Small intestine (tissue), 7 donors: ENCODE results near the gene SCNM1. TPM values are rescaled to one million over a fixed set of nuclear protein-coding genes. Genes with fewer than 3 reads are reported as not detected.
"Not testable (repeated sequence)": the region's sequence is repeated elsewhere in the genome, so short reads cannot be mapped to it uniquely, and the experiment has no call there.

Source experiments
- DNase-seq, 2 donors: peaks; one replicate each; pipeline versions ENCODE4 v3.0.0 to v3.0.0-alpha.2; 2013
- FAIRE-seq: peaks from 2 replicates; lab custom pipeline; 2012; peaks lifted over from hg19 to GRCh38; lab: Jason Lieb, UNC
- H3K27ac ChIP-seq, 3 donors: one replicate each; pipeline ENCODE4 v1.5.1; 2013; ENCODE audit warnings: low read length in 2 of 3, mild to moderate bottlenecking in 2 of 3, control low read depth in 1 of 3, inconsistent platforms in 1 of 3, low read depth in 1 of 3, moderate library complexity in 1 of 3
- H3K27me3 ChIP-seq, 3 donors: one replicate each; pipeline ENCODE4 v1.6.1; 2013; ENCODE audit warnings: low read length in 3 of 3, inconsistent platforms in 1 of 3; ENCODE audit not compliant: control insufficient read depth in 3 of 3, insufficient read depth in 3 of 3
- H3K36me3 ChIP-seq, 3 donors: one replicate each; pipeline ENCODE4 v1.6.1; 2013; ENCODE audit warnings: low read length in 3 of 3, inconsistent platforms in 1 of 3, low read depth in 1 of 3, mild to moderate bottlenecking in 1 of 3, moderate library complexity in 1 of 3; ENCODE audit not compliant: control insufficient read depth in 3 of 3, insufficient read depth in 2 of 3
- H3K4me1 ChIP-seq, 3 donors: one replicate each; pipeline ENCODE4 v1.6.1; 2013; ENCODE audit warnings: low read length in 2 of 3, inconsistent platforms in 1 of 3, low read depth in 1 of 3, mild to moderate bottlenecking in 1 of 3, moderate library complexity in 1 of 3; ENCODE audit not compliant: control insufficient read depth in 3 of 3, insufficient read depth in 2 of 3
- H3K4me3 ChIP-seq, 3 donors: one replicate each; pipeline ENCODE4 v1.5.1; 2013; ENCODE audit warnings: low read length in 3 of 3, control low read depth in 1 of 3, inconsistent platforms in 1 of 3, low read depth in 1 of 3, mild to moderate bottlenecking in 1 of 3, moderate library complexity in 1 of 3
- H3K9me3 ChIP-seq, 2 donors: one replicate each; pipeline ENCODE4 v1.6.1; 2013; ENCODE audit warnings: low read depth in 1 of 2, low read length in 1 of 2; ENCODE audit not compliant: control insufficient read depth in 2 of 2, insufficient read depth in 1 of 2
- WGBS, 3 donors: extraction: QIAGEN DNeasy Blood & Tissue Kit; methylation state at CpG; one replicate each; pipeline ENCODE4 v1.1.7; 2013; 5-methylcytosine and 5-hydroxymethylcytosine counted together
- polyA plus RNA-seq, 4 donors: library from polyadenylated mRNA; stranded (reverse) in 3 of 4; unstranded in 1 of 4; fragments of 200-250 nt in 3 of 4; fragments of 120-200 nt in 1 of 4; gene quantifications; one replicate each; pipeline versions ENCODE4 v1.2.1 to v1.2.3, GENCODE V29; 2013
- donor health status: healthy with polysubstance abuse.
- donor health status: control.
- donor health status: control.
- donor health status: Bipolar disorder and iron deficiency.
- donor health status: healthy.

SCNM1 gene
- polyA plus RNA-seq, 4 donors = 35.4 to 69.6 (median 47.4) TPM

DNA sequence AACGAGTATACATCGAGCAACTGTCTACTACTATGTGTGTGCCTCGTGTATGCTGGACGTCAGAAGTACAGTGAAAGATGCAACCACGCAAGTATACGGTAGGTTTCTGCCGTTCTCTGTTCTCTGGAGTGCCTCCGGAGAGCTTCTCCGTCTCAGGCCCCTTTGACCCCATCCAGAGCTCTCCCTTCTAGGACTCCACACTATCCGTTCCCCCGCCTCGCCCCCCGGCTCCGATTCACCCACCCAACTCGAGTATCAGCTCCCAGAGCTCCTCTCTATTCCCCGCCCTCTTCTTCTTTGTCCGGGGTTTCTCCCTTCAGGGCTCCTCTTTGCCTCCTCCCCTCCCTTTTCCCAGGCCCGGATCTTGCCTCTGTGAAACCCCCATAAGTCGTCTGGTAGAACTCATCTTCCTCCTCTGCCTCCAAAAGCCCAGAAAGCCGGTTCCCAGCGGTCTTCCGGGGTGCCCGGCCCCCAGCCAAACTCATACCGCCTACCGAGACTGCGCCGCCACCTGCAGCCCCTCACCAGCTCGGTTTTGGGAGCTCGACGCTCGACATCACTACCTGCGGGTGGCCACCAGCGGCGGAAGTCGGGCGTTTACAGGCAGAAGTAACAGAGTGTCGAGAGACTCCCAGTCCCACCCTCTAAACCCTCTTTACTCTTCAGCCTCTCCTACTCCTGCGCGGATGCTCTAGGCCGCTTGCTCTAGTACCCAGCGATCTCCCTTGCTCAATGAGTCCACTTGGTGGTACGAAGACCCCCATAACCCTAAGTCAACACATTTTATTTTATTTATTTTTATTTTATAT, 23.9 kb downstream of the SCNM1 start, which contains the start of gene VPS72:
Gene VPS72, minus strand, starts transcription at position 561 of the 809 bp plus-strand sequence. Its CDS starts 76 bp downstream, at position 485.
- peak within 1 kb of the TSS; percentile 28 to 79 (median 70) for H3K4me3 ChIP-seq
- DNase-seq (peak; percentile 90 to 94), FAIRE-seq (no peak)
- H3K27me3 ChIP-seq = no peaks in the 10 kb centered on the region
- peaks cover 0 to 10% (median 3%) of the 10 kb centered on the region in 3 donors for H3K36me3 ChIP-seq
- no peaks in the 10 kb centered on the region for H3K9me3 ChIP-seq
- peak within 1 kb of the TSS; percentile 60 to 83 (median 69) for H3K27ac ChIP-seq
- WGBS, 3 donors = 0 to 1% (median 0%) methylated on average over 41 to 42 of the region's 42 CpGs
- H3K4me1 ChIP-seq = peaks cover 0 to 5% (median 3%) of the 10 kb centered on the region in 3 donors

DNA sequence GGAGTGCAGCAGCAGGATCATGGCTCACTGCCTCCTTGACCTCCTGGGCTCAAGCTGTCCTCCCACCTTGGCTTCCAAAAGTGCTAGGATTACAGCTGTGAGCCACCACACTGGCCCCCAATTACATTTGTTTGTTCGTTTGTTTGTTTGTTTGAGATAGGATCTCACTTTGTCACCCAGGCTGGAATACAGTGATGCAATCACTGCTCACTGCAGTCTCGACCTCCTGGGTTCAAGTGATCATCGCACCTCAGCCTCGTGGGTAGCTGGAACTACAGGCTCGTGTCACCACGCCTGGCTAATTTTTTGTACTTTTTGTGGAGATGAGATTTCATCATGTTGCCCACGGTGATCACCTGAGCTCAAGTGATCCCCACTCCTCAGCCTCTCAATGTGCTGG, 26.1 kb downstream of the SCNM1 start:
- Histone ChIP-seq H3K4me1 (peaks cover 0 to 6% (median 3%) of the 10 kb centered on the region in 3 donors), H3K9me3 (no peaks in the 10 kb centered on the region), H3K4me3 (no peak overlapping the region), H3K36me3 (no peaks in the 10 kb centered on the region), H3K27ac (no peak overlapping the region), H3K27me3 (no peaks in the 10 kb centered on the region)
- DNase-seq = no peak
- no peak for FAIRE-seq
- WGBS, 3 donors = 68 to 73% (median 68%) methylated on average over 7 of the region's 7 CpGs

DNA sequence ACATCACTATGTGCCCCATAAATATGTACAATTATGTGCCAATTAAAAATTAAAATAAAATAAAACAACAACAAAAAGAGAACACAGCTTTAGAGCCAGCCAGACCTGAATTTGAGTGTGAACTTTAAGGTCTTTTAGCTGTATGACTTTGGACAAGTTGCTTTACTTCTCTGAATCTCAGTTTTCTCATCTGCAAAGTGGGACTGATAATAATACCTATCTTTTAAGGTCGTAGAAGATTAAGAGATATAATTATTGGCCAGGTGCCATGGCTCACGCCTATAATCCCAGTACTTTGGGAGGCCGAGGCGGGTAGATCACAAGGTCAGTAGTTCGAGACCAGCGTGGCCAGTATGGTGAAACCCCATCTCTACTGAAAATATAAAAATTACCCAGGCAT, 27.4 kb downstream of the SCNM1 start:
- DNase-seq = no peak
- WGBS, 3 donors = 32 to 69% (median 39%) methylated on average over 6 of the region's 6 CpGs

DNA sequence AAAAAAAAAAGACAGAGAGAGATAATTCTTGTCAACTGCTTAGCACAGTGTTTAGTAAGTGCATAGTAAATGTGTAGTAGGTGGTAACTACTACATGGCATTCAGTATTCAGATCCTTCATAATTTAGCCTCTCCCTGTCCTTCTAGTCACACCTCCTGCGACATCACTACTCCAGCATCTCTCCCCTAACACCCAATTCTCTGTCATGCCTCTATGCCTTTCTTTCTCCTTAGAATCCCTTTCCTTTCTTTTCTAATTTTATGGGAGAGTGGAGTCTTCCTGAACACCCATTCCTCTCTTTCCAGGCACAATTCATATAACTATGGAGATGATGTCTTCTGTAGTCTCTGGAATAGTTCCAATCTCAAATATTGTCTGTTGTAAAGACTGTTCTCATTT, 27.9 kb downstream of the SCNM1 start:
- DNase-seq (no peak), FAIRE-seq (no peak)
- WGBS, 3 donors = 79 to 81% (median 80%) methylated on average over 1 of the region's 1 CpG
- Histone ChIP-seq H3K27me3 (no peaks in the 10 kb centered on the region), H3K4me1 (peaks cover 0 to 12% (median 6%) of the 10 kb centered on the region in 3 donors), H3K27ac (no peak overlapping the region), H3K9me3 (no peaks in the 10 kb centered on the region), H3K36me3 (no peaks in the 10 kb centered on the region), H3K4me3 (no peak overlapping the region)

More for the DNA sequence above, 27.4 kb downstream of the SCNM1 start:
- H3K27ac ChIP-seq = no peak overlapping the region
- no peak overlapping the region for H3K4me3 ChIP-seq
- H3K4me1 ChIP-seq = peaks cover 0 to 16% (median 6%) of the 10 kb centered on the region in 3 donors
- no peaks in the 10 kb centered on the region for H3K27me3 ChIP-seq
- no peaks in the 10 kb centered on the region for H3K36me3 ChIP-seq
- no peak for FAIRE-seq
- no peaks in the 10 kb centered on the region for H3K9me3 ChIP-seq

DNA sequence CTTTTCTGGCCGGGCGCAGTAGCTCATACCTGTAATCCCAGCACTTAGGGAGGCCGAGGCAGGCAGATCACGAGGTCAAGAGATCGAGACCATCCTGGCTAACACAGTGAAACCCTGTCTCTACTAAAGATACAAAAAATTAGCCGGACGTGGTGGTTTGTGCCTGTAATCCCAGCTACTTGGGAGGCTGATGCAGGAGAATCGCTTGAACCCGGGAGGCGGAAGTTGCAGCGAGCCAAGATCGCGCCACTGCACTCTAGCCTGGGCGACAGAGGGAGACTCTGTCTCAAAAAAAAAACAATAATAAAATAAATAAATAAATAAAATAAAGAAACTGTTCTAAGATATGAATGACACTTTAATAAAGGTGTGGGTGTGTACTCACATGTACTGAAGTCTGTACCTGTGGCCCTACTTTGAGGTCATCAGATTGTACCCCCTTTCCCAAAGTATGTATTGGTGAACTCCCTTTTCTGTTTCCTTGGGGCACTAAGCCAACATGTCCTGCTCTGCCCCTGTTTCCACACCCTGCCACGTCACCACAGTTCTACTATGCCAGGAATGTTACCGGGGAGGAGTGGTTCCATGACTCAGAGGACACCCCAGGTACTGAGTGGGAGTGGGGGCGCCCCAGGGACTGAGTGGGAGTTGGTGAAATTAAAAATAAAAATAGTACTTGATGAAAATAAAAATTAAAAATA, 29.1 kb downstream of the SCNM1 start:
- H3K36me3 ChIP-seq, H3K9me3 ChIP-seq, H3K27me3 ChIP-seq, FAIRE-seq: not testable (repeated sequence)
- Histone ChIP-seq H3K4me1 (peaks cover 0 to 18% (median 8%) of the 10 kb centered on the region in 3 donors), H3K4me3 (peak overlapping the region in 1 of 3 donors; percentile 33), H3K27ac (peak overlapping the region in 2 of 3 donors; percentile 37 to 78)
- 23 to 69% (median 44%) methylated on average over 17 of the region's 17 CpGs for WGBS, 3 donors
- peak; percentile 59 to 99 for DNase-seq

DNA sequence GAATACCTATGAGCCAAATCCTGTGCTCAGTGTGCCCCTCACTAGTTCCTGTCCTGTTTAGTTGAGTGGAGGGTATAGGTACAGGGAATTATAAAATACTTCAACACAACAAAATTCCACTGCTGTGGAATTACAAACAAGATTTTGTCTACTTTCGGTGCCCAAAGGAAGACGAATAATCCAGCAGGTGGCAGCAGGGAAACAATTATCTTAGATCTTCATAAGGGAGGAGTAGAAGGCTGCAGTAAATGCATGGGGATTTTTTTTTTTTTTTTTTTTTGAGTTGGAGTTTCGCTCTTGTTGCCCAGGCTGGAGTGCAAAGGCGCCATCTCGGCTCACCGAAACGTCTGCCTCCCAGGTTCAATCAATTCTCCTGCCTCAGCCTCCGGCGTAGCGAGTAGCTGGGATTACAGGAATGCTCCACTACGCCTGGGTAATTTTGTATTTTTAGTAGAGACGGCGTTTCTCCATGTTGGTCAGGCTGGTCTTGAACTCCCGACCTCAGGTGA, 30.4 kb downstream of the SCNM1 start:
- 19 to 39% (median 25%) methylated on average over 12 to 14 of the region's 14 CpGs for WGBS, 3 donors
- no peak for FAIRE-seq
- H3K27ac ChIP-seq = peak overlapping the region in 2 of 3 donors; percentile 78 to 90

DNA sequence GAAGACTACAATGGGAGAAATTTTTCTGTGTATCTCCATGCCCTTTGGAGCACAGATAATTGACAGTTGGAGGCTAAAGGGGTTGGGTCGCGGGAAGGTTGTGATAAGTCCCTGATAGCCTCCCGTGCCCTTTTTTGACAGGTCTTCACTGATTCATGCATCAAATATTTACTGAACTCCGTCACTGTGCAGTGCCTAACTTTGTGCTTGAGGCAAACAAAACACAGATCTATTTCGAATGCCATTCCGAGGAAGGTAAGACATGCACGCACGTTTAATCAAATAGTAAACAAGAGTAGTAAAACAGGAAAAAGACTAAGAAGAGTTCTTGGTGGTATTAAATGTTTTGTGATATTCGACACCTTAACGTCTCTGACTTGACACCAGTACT, 31.9 kb downstream of the SCNM1 start:
- no peak for FAIRE-seq

More for the DNA sequence above, 30.4 kb downstream of the SCNM1 start:
- Histone ChIP-seq H3K9me3 (no peaks in the 10 kb centered on the region), H3K4me1 (peaks cover 4 to 18% (median 15%) of the 10 kb centered on the region in 3 donors), H3K36me3 (peaks cover 0 to 2% (median 0%) of the 10 kb centered on the region in 3 donors), H3K4me3 (peak overlapping the region in 1 of 3 donors; percentile 15), H3K27me3 (no peaks in the 10 kb centered on the region)
- peak; percentile 84 to 92 for DNase-seq

More for the DNA sequence above, 31.9 kb downstream of the SCNM1 start:
- H3K4me1 ChIP-seq = peaks cover 4 to 18% (median 15%) of the 10 kb centered on the region in 3 donors
- H3K36me3 ChIP-seq = peaks cover 0 to 10% (median 2%) of the 10 kb centered on the region in 3 donors
- H3K9me3 ChIP-seq = no peaks in the 10 kb centered on the region
- no peaks in the 10 kb centered on the region for H3K27me3 ChIP-seq
- DNase-seq = peak in 1 of 2 donors; percentile 84
- peak overlapping the region; percentile 89 to 95 (median 93) for H3K27ac ChIP-seq
- WGBS, 3 donors = 3 to 8% (median 6%) methylated on average over 10 of the region's 10 CpGs
- H3K4me3 ChIP-seq = peak overlapping the region in 2 of 3 donors; percentile 12 to 90
